Suprapubic skin (tissue), 4 donors: Measurements from ENCODE around the gene CCNB1IP1. TPM values are rescaled to one million over a fixed set of nuclear protein-coding genes. Genes with fewer than 3 reads are reported as not detected.
"Not testable (repeated sequence)": the region's sequence is repeated elsewhere in the genome, so short reads cannot be mapped to it uniquely, and the experiment has no call there.

Source experiments
- DNase-seq, 2 donors: peaks; one replicate each; pipeline ENCODE4 v3.0.0-alpha.2; 2019; ENCODE audit warnings: low spot score in 2 of 2
- H3K27ac ChIP-seq: fragments of 200-600 bp; sonication (generic); one replicate; pipeline ENCODE4 v1.5.1; 2019
- H3K27me3 ChIP-seq: fragments of 200-600 bp; sonication (generic); one replicate; pipeline ENCODE4 v1.5.1; 2019
- H3K36me3 ChIP-seq: fragments of 200-600 bp; sonication (generic); one replicate; pipeline ENCODE4 v1.5.1; 2019
- H3K4me1 ChIP-seq: fragments of 200-600 bp; sonication (generic); one replicate; pipeline ENCODE4 v1.5.1; 2019
- H3K4me3 ChIP-seq: fragments of 200-600 bp; sonication (generic); one replicate; pipeline ENCODE4 v1.5.1; 2019; ENCODE audit warnings: mild to moderate bottlenecking
- H3K9me3 ChIP-seq: fragments of 200-600 bp; sonication (generic); one replicate; pipeline ENCODE4 v1.5.1; 2019
- EP300 ChIP-seq: sonication (generic); formaldehyde crosslinking; IDR thresholded peaks from one replicate; pipeline ENCODE4 v1.6.1; 2017; ENCODE audit warnings: antibody characterized with exemption
- POLR2A ChIP-seq, 2 donors: fragments of 450-650 bp; IDR thresholded peaks; one replicate each; pipeline ENCODE4 v1.6.1; 2017; ENCODE audit warnings: antibody characterized with exemption in 2 of 2, mild to moderate bottlenecking in 2 of 2, moderate library complexity in 2 of 2
- POLR2AphosphoS5 ChIP-seq, 3 donors: sonication (generic); formaldehyde crosslinking; IDR thresholded peaks; one replicate each; pipeline ENCODE4 v1.6.1; 2017; ENCODE audit warnings: antibody characterized with exemption in 3 of 3
- WGBS: methylation state at CpG from one replicate; pipeline ENCODE4 v1.1.5; 2018; 5-methylcytosine and 5-hydroxymethylcytosine counted together
- total RNA-seq, 4 donors: library from RNA; depleted of rRNA; stranded (reverse); fragments of >200 nt; gene quantifications; one replicate each; pipeline ENCODE4 v1.1.0, GENCODE V29; 2016
- TF ChIP-seq, protein P1 (sequence below), 2 donors: fragments of 200-600 bp in 1 of 2; fragments of 450-650 bp in 1 of 2; sonication (generic) in 1 of 2; IDR thresholded peaks; one replicate each; pipeline ENCODE4 v1.5.1; 2016 to 2019; ENCODE audit warnings: antibody characterized with exemption in 2 of 2, mild to moderate bottlenecking in 1 of 2, moderate library complexity in 1 of 2

Gene CCNB1IP1
- total RNA-seq, 4 donors from 2014 or later: 42.5 to 50.3 (median 47.6) TPM

DNA sequence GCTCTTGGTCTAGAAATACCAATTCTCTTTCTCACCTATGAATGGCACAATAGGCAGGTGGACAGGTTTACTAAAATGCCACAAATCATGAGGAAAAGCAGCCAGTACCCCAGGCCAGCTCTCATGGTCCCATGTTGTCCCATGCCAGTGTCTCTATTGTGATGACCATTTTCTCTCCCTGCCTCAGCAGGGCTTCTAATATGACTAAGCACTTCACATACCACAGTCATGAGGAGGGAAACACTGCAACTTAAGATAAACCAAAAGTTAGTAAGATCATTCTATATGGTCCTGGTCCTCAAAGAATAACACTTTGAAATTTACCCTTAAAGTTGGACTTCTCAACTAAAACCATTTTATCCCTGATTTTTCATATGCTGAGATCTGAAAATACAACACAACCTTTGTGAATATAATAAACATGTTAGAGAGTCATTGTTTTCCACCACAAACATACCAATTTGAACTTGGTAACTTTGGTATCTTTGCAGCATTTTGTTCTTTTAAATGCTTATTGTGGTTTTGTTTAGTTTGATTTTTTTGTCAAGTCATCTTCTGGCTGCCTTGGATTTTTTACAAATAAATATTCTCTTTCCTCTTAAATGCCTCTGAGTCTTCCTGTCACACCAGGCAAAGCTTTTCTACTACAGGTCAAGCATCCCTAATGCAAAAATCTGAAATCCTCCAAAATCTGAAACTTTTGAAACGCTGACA, 30.9 kb downstream of the CCNB1IP1 start:
- H3K4me3 ChIP-seq: no peak overlapping the region
- DNase-seq: no peak
- WGBS: 81% methylated on average over 1 of the region's 1 CpG
- H3K27me3 ChIP-seq: no peaks in the 10 kb centered on the region
- no peak for TF ChIP-seq EP300
- no peak for TF ChIP-seq POLR2A (IDR thresholded peaks at IDR 0.05)
- no peak for TF ChIP-seq POLR2AphosphoS5 (IDR thresholded peaks at IDR 0.05)
- TF ChIP-seq, protein P1, sequence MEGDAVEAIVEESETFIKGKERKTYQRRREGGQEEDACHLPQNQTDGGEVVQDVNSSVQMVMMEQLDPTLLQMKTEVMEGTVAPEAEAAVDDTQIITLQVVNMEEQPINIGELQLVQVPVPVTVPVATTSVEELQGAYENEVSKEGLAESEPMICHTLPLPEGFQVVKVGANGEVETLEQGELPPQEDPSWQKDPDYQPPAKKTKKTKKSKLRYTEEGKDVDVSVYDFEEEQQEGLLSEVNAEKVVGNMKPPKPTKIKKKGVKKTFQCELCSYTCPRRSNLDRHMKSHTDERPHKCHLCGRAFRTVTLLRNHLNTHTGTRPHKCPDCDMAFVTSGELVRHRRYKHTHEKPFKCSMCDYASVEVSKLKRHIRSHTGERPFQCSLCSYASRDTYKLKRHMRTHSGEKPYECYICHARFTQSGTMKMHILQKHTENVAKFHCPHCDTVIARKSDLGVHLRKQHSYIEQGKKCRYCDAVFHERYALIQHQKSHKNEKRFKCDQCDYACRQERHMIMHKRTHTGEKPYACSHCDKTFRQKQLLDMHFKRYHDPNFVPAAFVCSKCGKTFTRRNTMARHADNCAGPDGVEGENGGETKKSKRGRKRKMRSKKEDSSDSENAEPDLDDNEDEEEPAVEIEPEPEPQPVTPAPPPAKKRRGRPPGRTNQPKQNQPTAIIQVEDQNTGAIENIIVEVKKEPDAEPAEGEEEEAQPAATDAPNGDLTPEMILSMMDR (IDR thresholded peaks at IDR 0.05): no peak
- peaks cover 46% of the 10 kb centered on the region for H3K36me3 ChIP-seq
- H3K27ac ChIP-seq: no peak overlapping the region
- H3K9me3 ChIP-seq: no peaks in the 10 kb centered on the region
- peaks cover 19% of the 10 kb centered on the region for H3K4me1 ChIP-seq

DNA sequence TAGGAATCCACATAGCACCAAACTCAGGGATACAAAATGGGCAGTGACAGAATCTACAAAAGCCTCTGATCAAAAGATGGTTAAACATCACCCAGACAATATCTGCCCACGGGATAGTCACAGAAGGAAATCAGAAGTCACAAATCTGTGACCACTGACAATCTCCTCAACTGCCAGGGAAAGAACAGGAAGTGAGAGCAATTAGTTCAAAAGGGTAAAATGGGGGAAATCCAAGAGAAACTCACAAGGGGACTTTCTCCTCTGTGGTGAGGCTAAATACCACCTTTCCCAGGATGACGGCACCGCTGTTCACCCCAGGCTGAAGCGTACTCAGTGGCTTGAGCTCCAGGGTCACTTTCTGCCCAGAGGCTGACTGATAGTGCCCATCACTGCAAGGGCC, 38.0 kb downstream of the CCNB1IP1 start:
- Histone ChIP-seq H3K9me3 (no peaks in the 10 kb centered on the region), H3K36me3 (peaks cover 88% of the 10 kb centered on the region), H3K4me1 (no peaks in the 10 kb centered on the region), H3K27ac (no peak overlapping the region), H3K4me3 (no peak overlapping the region), H3K27me3 (no peaks in the 10 kb centered on the region)
- no peak for TF ChIP-seq EP300
- no peak for TF ChIP-seq POLR2AphosphoS5 (IDR thresholded peaks at IDR 0.05)
- TF ChIP-seq, protein P1 (IDR thresholded peaks at IDR 0.05): no peak
- TF ChIP-seq POLR2A (IDR thresholded peaks at IDR 0.05): no peak
- DNase-seq: no peak
- WGBS: 84% methylated on average over 4 of the region's 4 CpGs

DNA sequence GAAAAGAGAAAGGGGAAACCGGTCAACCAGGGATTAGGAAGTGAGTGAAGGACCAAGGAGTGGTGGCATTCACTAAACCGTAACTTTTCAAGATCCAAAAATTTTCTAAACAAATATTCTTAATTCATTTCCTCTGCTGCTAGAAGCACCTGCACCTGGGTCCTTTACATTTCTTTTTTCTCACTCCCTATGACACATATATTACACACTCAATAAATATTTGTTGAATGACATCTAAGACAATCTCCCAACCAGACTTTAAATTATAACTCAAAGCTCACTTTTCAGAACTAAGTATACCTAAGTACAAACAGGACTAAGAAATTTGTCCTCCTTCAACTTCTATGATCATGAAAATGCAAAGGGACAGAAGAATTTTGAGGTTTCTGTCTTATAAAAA, 38.4 kb downstream of the CCNB1IP1 start:
- WGBS: 93% methylated on average over 2 of the region's 2 CpGs
- no peaks in the 10 kb centered on the region for H3K9me3 ChIP-seq
- H3K4me1 ChIP-seq: no peaks in the 10 kb centered on the region
- no peaks in the 10 kb centered on the region for H3K27me3 ChIP-seq
- no peak for TF ChIP-seq POLR2A (IDR thresholded peaks at IDR 0.05)
- no peak for TF ChIP-seq EP300
- TF ChIP-seq, protein P1 (IDR thresholded peaks at IDR 0.05): no peak
- TF ChIP-seq POLR2AphosphoS5 (IDR thresholded peaks at IDR 0.05): no peak
- no peak overlapping the region for H3K27ac ChIP-seq
- DNase-seq: no peak
- peaks cover 90% of the 10 kb centered on the region for H3K36me3 ChIP-seq
- no peak overlapping the region for H3K4me3 ChIP-seq

DNA sequence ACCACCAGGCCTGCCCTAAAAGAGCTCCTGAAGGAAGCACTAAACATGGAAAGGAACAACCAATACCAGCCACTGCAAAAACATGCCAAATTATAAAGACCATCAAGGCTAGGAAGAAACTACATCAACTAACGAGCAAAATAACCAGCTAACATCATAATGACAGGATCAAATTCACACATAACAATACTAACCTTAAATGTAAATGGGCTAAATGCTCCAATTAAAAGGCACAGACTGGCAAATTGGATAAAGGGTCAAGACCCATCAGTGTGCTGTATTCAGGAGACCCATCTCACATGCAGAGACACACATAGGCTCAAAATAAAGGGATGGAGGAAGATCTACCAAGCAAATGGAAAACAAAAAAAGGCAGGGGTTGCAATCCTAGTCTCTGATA, 51.1 kb downstream of the CCNB1IP1 start:
- not testable (repeated sequence) for H3K27me3 ChIP-seq, DNase-seq, H3K4me3 ChIP-seq, H3K9me3 ChIP-seq, H3K27ac ChIP-seq, H3K4me1 ChIP-seq
- WGBS: 100% methylated on average over 1 of the region's 1 CpG
- peaks cover 15% of the 10 kb centered on the region for H3K36me3 ChIP-seq

DNA sequence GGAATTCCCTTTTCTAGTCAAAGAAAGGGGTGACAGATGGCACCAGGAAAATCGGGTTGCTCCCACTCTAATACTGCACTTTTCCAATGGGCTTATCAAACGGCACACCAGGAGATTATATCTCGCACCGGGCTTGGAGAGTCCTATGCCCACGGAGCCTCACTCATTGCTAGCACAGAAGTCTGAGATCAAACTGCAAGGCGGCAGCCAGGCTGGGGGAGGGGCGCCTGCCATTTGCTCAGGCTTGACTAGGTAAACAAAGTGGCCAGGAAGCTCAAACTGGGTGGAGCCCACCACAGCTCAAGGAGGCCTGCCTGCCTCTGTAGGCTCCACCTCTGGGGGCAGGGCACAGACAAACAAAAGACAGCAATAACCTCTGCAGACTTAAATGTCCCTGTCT, 52.8 kb downstream of the CCNB1IP1 start:
- not testable (repeated sequence) for H3K27me3 ChIP-seq, DNase-seq, H3K36me3 ChIP-seq, H3K27ac ChIP-seq, H3K4me1 ChIP-seq, H3K4me3 ChIP-seq, H3K9me3 ChIP-seq
- WGBS: 94% methylated on average over 7 of the region's 7 CpGs

DNA sequence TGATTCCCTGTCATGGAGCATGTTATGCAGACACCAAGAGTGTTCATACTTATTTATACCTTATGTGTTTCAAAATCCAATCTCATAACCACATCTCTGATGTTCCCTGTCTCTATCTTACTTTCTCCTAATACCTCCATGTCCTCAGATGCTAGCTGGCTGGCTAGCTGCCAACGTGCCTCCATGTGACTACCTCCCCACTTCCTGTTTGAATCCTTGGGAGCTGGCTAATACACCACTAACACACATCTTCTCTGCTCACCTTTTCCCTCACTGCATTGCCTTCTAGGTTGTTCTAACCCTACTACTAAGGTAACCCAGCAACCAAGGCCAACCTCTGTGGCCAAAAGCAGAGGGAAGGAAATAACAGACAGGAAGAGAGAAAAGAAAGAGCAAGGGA, 54.7 kb downstream of the CCNB1IP1 start:
- H3K4me1 ChIP-seq: no peaks in the 10 kb centered on the region
- H3K36me3 ChIP-seq: peaks cover 5% of the 10 kb centered on the region
- TF ChIP-seq, protein P1 (IDR thresholded peaks at IDR 0.05): no peak
- no peak for TF ChIP-seq EP300
- TF ChIP-seq POLR2AphosphoS5 (IDR thresholded peaks at IDR 0.05): no peak
- no peak for TF ChIP-seq POLR2A (IDR thresholded peaks at IDR 0.05)
- DNase-seq: no peak
- H3K27ac ChIP-seq: no peak overlapping the region
- no peak overlapping the region for H3K4me3 ChIP-seq
- WGBS: 67% methylated on average over 1 of the region's 1 CpG
- H3K27me3 ChIP-seq: no peaks in the 10 kb centered on the region
- peaks cover 14% of the 10 kb centered on the region for H3K9me3 ChIP-seq
